Central memory CD4-positive, alpha-beta T cell (primary cell): ENCODE data around the gene ERC2.

ENCODE experiments used
- DNase-seq: peaks from one replicate; pipeline ENCODE4 v3.0.0; 2022

The ERC2 gene

DNA sequence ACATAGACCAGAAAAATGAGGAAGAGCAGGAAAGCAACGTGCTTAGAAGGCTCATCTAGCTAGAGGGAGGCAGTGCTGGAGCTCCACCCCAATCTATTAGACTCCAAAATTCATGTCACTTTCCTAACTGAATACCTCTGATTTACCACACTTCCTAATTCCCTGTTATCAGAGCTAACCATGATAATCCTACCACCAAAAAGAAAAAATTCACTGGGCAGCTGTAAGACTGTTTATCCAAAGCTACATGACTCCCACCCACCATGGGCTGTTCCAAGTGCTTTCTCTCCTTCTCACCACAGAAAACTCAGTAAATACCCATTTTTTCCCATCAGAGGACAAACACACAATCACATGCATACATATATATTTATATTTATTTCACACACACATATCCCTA lies 501.7 kb downstream of the ERC2 start:
- DNase-seq: no peak

DNA sequence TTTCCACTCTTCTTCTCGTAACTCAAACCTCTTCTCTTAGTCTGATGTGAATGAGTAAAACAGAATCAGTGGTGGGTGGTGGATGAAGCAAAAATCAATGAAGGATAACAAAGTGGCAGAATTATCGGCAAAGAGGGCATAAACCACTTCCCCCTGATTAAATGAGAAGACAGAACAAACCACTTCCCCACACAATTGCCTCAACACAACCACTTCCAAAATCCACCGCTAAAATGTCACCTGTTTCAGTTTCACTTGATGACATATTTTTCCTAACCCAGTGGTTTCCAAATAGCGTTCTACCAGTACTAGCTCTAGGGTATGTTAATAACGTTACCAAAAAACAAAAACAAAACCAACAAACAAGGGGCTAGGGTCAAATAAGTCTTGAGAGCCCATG lies 502.5 kb downstream of the ERC2 start:
- DNase-seq: no peak

DNA sequence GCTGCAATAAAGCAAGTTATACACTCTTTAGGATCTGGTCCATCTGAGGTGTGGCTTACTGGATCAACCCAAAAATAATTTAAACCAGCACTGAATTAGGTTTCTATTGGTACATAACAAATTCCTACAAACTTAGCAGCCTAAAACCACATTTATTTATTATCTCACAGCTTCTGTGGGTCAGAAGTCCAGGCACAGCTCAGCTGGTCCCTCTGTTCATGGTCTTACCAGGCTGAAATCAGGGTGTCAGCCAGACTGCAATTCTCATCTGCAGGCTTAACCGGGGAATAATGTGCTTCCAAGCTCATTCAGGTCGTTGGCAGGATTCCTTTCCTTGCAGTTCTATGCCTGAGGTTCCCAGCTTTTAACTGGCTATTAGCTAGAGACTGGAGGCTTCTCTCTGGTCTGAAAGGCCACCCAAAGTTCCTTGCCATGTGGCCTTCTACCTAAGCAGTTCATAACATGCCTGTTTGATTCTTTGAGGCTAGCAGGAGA lies 503.7 kb downstream of the ERC2 start:
- no peak for DNase-seq

DNA sequence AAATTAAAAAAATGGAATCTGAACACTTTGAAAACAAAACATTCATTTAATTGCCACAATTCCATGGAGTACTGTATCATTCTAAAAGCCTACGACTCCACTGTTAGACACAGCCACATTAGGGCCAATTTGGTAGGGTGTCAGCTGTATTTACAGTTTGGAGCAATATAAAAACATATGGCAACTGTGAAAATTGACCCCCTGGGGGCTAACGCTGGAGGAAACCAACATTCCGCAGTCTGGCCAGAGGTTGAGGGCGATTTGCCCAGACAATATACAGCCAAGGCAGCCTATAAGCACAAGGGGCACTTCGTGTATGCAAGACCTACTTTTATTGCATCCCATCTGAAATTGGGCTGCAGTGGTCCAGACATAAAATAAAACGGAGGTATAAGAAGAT lies 504.7 kb downstream of the ERC2 start:
- DNase-seq: no peak

DNA sequence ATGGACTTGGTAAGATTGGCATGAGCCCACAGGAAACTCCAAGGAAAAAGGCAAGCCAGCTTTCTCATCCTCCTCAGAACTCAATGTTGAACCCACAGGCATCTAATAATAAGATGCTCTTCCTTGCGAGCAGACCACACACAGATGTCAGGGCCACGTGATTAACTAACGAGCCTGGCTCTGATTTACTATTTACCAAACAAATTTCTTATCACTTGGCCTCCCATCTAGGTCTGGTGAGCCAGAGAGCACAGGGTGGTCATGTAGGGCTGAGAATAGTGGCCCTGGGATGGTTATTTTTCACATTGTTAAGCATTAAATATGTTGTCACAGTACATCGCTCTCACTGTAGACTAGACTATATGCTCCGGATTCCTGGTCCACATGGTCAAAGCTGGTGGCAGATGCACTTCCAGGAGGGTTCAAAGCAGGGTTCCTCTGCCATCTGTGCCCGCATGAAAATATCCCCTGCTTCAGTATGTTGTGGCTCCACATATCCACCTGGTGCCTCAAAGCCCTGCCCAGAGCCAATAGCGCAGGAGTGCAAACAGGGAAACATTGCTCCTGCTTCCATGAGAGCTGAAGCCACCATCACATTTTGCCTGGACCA lies 508.7 kb downstream of the ERC2 start:
- no peak for DNase-seq

DNA sequence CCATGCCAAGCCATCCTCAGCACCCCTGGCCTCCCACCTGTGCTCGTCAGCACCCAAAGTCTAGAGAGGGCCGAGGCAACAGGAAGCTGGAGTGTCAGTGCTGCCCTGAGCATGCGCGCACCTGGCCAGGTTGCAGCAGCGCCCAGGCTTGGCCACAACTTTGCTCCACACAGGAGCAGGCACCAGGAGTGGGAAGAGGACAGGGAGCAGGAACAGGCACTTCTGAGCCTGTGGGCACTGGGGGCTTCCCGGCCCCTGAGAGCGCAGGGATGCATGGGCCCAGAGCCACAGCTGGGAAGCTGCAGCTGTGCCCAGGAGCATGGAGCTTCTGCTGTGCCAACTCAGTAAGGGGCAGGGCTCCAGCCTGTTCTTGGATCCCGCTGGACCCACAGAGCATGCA lies 509.7 kb downstream of the ERC2 start:
- DNase-seq: no peak

DNA sequence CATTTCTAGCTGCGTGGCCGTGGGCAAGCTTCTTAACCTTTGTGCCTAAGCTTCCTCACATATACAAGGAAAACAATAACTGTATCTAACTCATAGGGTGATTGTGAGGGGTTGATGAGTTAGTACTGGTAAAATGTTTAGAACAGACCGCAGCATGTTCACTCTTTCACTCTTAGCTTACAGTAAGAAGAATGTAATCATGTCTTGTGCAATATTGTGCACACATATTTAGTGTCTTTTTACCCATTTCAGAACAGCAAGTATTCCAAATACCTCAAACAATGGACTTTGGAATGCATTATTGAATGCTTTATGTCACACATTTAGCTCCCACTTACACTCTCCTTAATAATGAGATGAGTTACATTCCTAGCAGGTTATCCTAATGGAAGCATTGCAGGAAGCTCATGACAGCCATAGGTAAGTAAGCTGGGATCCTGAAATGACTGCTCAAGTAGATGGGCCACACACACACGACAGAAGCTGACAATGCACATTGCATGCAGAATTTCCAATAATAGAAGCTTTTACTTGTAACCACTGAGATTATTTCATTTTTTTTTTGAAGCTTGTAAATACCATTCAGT lies 512.3 kb downstream of the ERC2 start:
- DNase-seq: no peak

DNA sequence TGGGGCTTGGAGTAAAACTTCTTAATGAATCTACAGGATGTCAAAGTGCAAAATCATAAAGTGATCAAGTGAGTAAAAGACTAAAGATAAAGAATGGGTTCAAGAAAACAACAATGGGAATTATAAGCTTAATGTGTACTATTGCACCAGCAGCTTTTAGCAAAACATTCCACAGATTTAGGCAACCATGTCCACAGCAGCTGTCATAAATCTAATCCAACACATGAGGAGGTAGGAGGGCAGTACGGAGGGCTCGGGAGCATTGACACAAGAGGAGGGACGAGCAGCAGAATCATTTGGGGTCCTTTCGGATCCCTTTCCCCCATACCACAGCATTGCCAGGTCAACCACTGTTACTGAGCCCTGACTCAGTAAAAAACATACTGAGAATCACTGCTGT lies 516.9 kb downstream of the ERC2 start:
- DNase-seq: no peak

DNA sequence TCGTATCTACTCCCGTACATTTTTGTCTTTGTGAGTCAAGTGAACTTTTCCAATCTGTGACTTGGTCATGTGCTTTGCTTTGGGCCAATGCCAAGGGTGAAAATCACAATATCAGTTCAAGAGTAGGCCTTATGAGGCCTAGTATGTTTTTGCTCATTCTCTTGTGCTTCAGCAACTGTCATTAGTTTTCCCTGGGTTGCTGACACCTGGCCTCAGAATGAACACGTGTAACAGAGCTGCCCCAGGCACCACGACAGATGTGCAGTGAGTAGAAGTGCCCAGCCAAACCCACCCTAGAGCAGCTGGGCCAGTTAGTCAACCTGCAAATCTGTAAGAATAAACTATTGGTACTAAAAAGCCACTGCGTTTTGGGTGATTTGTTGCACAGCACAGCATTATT lies 520.9 kb downstream of the ERC2 start:
- no peak for DNase-seq

DNA sequence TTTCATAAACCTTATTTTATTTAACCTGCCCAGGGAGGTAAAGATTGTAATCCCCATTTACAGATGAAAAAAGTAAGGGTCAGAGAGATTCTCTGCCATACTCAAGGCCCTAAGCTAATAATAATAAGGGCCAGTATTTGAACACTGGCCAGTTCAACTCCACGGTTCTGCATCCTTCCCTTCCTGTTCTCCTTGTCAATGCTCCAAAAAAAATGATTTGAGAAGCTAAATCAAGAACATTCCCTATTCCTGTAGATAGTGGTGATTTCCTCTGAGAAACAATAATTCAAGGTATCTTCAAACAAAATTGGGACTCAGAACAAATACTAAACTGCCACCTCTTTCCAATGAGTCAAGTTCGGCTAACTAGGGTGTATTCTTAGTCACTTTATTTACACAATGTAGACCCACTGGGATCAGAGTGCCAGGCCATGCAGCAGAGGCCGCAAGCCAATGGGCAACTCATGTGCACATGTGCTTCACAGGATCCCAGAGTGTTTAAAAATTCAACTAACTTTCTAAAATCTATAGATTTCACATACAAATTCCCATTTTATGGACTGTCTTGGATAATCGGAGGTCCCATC lies 521.6 kb downstream of the ERC2 start:
- no peak for DNase-seq

DNA sequence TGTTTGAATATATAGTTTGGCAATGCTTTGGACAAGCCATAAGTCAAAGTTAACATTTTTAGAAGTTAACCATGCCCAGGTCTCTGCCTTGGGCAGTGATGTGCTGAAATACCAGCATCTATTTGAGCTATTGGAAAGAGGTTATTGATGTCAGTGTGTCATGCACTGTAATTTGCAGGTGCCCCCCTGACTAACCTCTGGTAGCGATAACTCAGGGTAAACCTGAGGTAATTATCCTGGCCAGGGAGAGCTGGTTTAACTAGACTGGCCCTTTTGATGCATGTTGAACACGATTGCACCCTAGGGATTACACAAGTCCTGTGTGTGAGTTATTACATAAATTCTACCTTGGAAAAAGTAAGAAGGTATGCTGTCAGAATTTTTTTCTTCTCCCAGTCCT lies 525.4 kb downstream of the ERC2 start:
- no peak for DNase-seq

DNA sequence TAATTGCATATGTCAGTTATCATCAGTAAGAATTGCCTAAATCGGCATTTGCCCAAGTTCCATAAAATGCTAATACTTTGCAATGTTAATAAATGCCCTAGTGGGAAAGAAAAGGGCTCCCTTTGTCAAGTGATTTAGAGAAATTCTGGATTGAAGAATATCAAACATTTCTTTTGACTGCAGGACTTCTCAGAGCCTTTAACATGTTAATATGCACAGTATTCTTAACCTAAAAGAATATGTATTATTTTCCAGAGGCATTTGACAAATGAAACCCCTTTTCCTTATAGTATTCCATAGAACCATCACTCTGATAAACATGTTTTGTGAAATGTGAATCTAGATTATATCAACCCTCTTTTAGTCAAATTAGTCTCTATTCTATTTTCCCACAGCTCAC lies 529.0 kb downstream of the ERC2 start:
- DNase-seq: no peak

DNA sequence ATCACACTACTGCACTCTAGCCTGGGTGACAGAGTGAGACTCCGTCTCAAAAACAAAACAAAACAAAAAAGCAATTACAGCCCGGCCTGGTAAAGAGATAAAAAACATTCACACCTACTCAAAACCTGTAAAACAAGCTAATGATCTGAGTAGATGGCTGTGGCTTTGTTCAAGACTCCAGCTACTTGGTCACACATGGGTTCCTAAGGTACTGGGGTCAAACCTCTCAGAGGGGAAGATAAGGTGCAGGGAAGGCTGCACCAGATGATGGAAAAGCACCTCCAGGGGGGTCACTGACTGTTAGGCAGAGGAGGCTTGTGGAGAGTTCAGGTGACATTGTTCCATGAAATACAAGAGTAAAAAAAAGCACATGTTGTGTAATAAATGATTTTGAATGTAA lies 531.0 kb downstream of the ERC2 start:
- DNase-seq: no peak

DNA sequence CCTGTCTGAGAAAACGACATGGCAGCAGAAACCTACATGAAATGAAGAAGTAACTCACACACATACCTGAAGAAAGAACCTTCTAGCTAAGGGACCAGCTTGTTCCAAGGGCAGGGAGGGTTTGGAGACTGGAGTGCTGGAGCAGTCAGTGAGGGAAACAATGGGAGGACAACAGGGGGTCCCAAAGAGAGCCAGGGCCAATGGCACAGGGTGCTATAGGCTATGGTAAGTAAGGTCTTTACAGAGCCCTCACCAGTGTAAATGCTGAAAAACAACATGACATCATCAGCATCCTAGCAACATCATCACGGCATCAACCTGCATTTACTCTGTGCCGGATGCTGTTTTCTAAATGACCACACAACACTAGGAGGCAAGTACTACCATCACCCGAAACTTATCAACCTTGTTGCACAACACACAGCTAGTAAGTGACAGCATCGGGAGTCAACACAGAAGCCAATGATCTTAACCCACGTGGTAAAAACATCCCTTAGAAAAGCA lies 531.7 kb downstream of the ERC2 start:
- DNase-seq: no peak

DNA sequence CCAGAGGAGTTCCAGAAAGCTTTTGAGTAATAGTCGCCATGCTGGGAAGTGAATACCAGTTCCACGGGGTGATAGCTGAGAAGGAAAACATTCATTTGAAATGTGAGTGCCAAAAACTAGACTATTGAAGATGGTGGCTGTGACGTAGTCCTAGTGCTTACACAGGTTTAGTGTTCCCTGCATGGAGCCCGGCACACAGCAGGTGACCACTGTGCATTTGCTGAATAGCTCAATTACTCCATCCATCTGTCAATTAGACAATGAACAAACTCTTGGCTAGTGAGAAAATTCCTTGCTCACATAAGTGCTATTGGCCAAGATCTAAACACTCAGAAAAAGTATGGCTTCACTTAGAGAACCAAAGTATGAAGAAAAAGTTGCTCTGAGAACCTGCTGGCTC lies 533.0 kb downstream of the ERC2 start:
- no peak for DNase-seq

DNA sequence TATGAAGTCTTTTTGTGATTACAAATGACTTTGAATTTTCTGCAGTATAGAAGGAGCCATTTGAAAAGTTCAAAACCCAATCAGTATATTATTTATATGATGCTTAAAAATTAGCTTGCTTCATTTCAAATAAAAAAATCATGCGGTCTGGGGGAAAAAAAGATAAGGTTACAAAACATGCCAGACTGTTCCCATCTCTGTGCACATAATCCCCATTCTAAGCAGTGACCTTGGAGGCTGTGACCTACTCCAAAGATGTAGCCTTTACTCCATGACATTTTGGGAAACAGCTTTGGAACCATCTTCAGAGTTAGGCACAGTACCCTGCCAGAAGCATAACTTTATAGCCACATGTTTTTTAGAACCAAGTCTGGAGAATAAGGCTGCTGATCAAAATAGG lies 533.5 kb downstream of the ERC2 start:
- DNase-seq: no peak

DNA sequence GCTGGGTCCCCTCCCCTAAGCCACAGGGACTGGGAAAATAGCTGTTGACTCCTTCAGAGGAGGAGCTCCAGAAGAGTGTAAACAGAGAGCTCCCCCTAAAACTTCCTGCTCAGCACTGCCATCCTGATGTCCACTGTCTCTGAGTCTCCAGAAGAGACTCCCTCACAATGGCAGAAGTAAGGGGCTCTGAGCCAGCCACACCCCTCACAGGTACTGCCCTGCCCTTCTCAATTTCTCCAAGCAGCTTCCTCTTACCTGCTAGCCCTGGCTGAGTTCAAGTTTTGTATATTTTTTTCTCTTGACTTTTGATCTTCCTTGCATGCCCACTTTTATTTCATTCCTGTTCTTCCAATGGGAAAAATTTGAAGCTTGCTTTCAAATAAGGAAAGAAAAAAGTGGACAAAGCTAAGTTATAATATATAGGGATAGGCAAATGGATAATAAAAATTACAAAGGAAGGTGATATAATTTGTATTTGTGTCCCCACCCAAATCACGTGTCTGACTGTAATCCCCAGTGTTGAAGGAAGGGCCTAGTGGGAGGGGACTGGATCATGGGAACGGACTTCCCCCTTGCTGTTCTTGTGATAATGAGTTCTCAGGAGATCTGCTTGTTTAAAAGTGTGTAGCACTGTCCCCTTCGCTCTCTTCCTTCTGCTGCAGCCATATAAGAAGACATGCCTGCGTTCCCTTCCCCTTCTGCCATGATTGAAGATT lies 539.0 kb downstream of the ERC2 start:
- DNase-seq: no peak

DNA sequence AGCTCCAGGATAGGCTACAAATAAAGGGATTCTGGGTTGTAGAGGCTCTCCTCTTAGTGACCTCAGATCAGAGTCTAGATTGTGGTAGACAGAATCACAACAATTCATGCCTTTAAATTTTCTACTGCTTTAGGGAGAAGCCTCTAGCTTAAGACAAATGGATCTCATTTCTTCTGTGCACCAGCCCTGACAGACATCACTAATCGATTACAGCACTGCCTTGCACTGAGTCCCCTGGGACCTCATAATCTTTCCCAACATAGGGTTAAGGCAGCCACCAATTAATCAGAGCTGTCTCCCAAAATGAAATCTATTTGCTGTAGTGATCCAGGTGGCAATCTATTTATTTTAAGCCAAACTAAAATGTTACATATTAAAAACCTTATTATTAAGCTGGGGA lies 544.6 kb downstream of the ERC2 start:
- no peak for DNase-seq

DNA sequence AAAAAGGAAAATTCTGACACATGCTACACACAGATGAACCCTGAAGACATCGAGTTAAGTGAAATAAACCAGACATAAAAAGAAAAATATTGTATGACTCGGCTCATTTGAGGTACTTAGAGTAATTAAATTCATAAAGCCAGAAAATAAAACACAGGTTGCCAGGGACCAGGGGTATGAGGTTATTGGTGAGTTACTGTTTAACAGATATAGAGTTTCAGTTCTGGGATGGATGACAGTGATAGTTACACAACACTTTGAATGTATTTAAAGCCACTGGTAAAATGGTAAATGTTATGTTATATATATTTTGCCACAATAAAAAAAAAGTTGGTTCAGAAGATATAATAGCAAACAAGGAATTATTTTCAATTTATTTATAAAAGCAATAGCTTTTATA lies 545.1 kb downstream of the ERC2 start:
- DNase-seq: no peak

DNA sequence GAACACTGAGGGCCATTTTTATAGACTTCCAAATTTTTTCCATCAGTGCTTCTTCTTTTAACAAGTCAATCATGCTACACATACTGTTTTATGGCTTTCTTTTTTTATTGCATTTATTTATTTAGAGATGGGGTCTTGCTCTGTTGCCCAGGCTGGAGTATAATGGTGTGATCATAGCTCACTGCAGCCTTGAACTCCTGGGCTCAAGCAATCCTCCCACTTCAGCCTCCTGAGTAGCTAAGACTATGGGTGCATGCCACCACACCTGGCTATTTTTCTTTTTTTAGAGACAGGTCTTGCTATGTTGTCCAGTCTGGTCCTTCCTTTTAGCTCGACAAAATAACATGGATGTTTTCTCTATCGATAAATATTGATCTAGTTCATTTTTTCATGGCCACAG lies 555.4 kb downstream of the ERC2 start:
- no peak for DNase-seq

DNA sequence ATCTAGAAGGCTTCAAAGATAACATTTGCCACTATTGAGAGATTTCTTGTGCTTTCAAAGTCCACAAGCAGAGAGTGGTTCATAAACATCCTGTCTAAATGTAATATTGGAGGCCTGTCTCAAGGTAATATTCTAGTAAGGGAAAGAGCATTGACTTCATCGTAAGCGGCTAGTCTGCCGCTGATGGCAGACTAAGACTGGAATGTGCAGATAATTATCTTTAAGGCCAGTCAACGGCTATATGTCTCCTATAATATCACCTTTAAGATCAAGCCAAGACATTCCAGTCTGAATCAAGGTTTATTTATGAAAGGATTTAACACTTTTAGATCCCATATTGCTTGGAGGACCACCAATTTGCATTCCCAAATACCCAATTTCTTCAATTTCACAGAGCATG lies 557.0 kb downstream of the ERC2 start:
- DNase-seq: no peak

DNA sequence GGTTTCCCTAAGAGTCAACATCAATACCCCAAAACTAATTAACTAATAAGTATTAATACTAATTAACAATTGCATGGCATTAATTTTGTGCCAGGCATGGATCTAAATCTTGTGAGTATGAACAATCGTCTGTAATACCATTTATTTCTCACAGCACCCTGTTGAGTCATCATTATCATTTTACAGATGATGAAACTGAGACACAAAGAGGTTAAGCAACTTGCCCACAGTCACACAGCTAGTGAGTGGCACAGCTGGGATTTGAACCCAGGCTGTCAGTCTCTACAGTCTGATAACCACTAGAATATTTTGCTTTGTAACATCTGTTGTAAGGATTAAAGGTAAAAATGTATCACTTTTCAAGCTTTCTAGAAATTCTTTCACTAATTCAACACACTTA lies 557.7 kb downstream of the ERC2 start:
- no peak for DNase-seq

DNA sequence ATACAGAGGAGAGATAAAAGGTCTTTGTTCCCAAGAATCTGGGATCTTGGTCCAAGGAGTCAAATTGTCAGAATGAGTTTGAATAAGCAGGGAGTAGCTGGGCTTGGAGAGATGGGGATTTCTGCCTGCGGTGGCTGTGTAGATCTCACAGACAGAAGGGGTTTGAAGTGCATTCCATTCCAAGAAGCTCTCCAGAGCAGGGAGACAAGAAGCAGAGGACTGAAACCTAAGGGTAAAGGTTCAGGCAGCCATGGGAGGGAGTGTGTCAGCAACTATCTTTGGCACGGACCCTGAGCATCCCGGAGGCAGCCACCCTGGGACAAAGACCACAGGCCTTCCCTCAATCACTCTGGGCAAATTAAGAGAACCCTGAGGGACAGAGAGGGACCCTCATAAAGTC lies 558.9 kb downstream of the ERC2 start:
- no peak for DNase-seq

DNA sequence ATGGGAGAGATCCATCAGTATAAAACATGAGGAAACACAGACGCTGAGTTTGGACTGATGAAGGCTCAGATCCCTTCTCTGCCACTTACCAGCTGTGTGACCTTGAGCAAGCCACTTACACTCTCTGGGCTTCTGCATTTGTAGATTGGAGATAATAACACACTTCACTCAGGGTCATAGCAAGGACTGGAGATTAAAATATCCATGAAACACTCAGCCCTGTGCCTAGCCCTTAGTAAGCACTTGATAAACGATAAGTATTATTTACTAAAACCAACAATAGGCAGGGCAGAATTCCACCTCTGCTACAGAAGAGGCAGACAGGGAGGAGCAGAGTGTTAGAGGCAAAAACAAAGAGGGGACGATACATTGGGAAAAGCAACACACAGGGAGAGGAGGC lies 560.7 kb downstream of the ERC2 start:
- no peak for DNase-seq
